ENCODE data around the gene RO60.

The RO60 gene

DNA sequence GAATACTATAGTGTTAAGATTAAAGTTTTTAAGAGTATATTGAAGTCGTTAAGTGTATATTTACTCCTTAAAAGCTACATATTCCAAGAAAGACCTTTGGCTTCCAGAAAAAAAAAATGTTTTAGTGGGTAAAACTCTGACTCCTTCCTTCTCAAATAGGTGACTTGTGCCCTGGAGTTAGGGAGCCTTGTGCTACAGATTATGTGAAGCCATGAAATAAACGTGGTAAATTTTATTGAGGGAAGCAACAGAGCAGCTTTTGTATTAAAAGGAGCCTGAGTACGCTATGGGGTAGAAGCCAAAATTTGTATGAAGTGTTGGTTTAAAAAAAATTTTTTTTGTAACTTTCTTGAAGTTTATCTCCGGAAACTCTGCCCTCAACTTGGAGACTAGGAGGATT, 994 bp downstream of the RO60 start:
- no peak for DNase-seq (ENCODE audit: low read depth in 1 of 2, low spot score in 1 of 2)

GRCh38 chr1:193060938-193061337, 1.5 kb downstream of the RO60 start:
- DNase-seq (ENCODE audit: low read depth in 1 of 2, low spot score in 1 of 2) = no peak

DNA sequence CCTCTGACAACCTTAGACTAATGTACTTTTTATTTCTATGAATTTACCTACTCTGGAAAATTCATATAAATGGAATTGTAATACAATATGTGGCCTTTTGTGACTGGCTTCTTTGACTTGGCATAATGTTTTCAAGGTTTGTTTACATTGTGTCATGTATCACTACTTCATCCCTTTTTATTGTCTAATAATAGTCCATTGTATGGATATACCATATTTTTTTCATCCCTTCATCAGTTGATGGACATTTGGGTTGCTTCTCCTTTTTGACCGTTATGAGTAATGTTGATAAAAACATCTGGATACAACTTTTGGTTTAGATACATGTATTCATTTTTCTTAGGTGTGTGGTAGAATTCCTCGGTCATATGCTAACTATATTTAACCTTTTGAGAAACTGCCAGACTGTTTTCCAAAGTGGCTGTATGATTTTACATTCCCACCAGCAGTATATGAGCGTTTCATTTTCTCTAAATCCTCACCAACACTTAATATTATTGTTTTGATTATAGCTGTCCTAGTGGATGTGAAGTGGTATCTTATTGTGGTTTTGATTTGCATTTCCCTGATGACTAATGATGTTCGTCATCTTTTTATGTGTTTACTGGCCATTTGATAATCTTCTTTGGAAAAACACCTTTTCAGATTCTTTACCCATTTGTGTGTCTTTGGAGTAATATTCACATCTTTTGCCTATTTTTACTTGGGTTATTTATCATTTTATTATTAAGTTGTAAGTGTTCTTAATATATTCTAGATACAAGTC, 3.5 kb downstream of the RO60 start:
- no peak for DNase-seq (ENCODE audit: low read depth in 1 of 2, low spot score in 1 of 2)

- no peak for DNase-seq (ENCODE audit: low read depth in 1 of 2, low spot score in 1 of 2)
Observed at GRCh38 chr1:193065954-193066353, 6.5 kb downstream of the RO60 start.

DNA sequence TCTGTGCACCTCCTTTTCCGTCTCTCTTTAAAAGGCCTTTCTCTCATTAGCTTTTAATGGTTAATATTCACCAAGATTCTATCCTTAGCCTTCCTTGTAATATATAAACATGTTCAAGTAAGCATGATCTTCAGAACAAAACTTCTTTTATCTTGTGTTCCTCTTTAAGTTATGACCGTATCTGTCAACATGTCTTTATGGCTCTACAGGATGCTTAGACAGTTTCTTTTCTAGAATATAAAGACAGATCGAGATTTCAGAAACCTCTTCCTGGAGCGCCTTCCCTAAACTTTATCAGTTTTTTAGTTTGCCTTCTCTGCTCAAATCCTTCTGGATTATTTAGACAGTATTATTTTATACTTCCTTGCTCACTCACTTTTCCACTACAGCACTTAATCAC, 7.2 kb downstream of the RO60 start:
- no peak for DNase-seq (ENCODE audit: low read depth in 1 of 2, low spot score in 1 of 2)

- no peak for DNase-seq (ENCODE audit: low read depth in 1 of 2, low spot score in 1 of 2)
Observed at GRCh38 chr1:193068013-193068412, 8.6 kb downstream of the RO60 start.

- no peak for DNase-seq (ENCODE audit: low read depth in 1 of 2, low spot score in 1 of 2)
Observed at GRCh38 chr1:193069748-193070385, 10.5 kb downstream of the RO60 start.

DNA sequence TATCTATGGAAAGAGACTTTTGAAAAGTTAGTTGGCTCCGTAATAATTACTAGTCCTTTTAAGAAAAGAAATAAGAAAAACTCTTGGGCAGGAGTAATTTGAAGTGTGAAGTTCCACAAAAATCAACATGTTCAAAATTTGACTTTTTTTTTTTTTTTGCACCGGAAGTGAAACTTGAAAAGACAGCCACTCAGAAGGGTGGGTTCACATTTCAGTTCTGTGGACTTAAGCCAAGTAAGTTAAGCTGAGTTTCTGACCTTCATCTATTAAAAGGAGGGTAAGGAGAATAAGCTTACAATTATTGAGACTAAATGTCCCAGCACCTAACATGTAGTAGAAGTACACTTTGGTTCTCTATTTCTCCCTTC, 11.0 kb downstream of the RO60 start:
- DNase-seq (ENCODE audit: low read depth in 1 of 2, low spot score in 1 of 2) = no peak

DNA sequence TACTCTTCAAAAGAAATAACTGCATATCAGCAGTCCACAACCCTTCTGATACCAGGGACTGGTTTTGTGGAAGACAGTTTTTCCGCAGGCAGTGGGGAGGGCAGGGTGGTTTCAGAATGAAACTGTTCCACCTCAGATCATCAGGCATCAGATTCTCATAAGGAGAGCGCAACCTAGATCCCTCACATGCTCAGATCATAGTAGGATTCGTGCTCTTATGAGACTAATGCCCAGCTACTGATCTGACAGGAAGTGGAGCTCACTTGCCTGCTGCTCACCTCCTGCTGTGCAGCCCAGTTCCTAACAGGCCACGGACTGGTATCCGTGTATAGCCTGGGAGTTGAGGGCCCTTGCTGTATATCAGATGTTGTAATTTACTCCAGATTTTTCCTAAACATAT, 11.5 kb downstream of the RO60 start:
- DNase-seq (ENCODE audit: low read depth in 1 of 2, low spot score in 1 of 2) = no peak

GRCh38 chr1:193077991-193078390, 18.6 kb downstream of the RO60 start:
- no peak for DNase-seq (ENCODE audit: low read depth in 1 of 2, low spot score in 1 of 2)

DNA sequence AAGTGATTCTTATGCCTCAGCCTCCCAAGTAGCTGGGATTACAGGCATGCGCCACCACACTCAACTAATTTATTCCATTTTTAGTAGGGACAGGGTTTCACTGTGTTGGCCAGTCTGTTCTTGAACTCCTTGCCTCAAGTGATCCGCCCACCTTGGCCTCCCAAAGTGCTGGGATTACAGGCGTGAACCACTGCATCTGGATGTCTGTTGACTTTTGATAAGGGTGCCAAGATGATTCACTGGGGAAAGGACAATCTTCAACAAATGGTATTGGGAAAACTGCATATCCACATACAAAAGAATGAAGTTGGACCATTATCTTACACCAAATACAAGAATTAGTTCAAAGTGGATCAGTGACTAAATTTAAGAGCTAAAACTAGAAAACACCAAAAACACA, 19.8 kb downstream of the RO60 start:
- no peak for DNase-seq (ENCODE audit: low read depth in 1 of 2, low spot score in 1 of 2)

DNA sequence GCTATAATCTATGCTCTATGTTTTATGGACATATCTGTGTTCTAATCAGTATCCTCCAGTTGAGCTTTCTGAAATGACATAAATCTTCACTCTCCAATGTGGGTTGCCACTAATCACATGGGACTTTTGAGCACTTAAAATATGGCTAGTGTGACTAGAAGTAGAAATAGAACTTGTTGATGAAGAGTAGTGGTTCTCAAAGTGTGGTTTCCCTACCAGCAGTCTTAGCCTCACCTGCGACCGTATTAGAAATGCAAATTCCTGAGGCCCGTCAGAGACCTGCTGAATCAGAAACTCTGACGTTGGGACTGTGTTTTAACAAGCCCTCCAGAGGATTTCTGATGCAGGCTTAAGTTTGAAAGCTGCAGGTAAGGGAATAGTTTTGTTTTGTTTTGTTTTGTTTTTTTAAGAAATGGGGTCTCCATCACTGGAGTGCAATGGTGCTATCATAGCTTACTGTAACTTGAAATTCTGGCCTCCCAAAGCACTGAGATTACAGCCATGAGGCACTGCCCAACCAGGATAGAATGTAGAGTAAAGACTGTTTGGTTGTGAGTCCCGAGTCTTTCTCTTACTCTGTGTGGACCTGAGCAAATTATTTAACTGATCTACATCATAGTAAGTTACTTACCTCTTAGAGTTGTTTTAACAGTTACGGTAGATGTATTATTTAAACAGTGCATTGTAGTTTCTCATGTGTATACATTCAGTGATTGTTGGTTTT, 24.1 kb downstream of the RO60 start:
- no peak for DNase-seq (ENCODE audit: low read depth in 1 of 2, low spot score in 1 of 2)

- DNase-seq (ENCODE audit: low read depth in 1 of 2, low spot score in 1 of 2) = no peak
Observed at GRCh38 chr1:193085263-193085662, 25.9 kb downstream of the RO60 start.

- DNase-seq (ENCODE audit: low read depth in 1 of 2, low spot score in 1 of 2) = no peak
Observed at GRCh38 chr1:193086342-193086741, 26.9 kb downstream of the RO60 start.

- DNase-seq (ENCODE audit: low read depth in 1 of 2, low spot score in 1 of 2) = no peak
Observed at GRCh38 chr1:193087893-193088292, 28.5 kb downstream of the RO60 start.

DNA sequence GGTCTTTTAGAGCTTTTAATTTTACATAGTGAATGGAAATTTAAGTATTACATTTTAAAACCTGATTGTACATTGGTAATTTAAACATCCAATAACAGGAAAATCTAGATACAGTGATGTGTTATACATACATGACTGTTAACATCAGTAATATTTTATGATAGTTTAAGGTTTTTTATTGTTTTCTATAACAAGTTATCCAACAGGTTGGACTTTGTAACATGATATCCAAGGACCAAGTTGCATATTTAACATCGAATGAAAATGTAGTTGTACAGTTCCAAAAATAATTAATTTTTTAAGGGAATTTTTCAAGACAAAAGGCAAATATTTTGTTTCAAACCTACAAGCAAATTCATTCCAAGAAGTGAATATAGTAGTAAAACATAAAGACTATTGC, 31.5 kb downstream of the RO60 start:
- no peak for DNase-seq (ENCODE audit: low read depth in 1 of 2, low spot score in 1 of 2)

DNA sequence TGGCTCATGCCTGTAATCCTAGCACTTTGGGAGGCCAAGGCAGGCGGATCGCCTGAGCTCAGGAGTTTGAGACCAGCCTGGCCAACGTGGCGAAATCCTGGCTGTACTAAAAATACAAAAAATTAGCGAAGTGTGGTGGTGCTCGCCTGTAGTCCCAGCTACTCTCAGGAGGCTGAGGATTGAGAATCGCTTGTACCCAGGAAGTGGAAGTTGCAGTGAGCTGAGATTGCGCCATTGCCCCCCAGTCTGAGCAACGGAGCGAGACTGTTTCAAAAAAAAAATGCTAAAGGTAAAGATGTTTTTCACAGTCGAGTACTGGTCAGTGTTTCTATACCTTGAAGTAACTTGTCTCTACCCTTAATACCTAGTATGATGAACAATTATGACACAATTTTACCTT, 34.7 kb downstream of the RO60 start:
- no peak for DNase-seq (ENCODE audit: low read depth in 1 of 2, low spot score in 1 of 2)

DNA sequence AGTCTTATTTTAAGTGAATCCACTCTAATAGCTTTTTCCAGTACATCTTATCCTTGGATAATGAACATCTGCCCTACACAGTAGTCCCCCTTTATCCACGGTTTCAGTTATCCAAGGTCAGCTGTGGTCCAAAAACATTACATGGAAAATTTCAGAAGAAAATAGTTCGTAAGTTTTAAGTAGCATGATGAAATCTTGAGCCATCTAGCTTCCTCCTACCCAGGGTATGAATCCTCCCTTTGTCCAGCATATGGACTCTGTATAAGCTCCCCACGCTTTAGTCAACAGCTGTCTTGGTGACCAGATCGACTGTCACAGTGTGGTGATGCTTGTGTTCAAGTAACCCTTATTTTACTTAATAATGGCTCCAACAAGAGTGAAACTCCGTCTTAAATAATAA, 43.2 kb downstream of the RO60 start:
- DNase-seq (ENCODE audit: low read depth in 1 of 2, low spot score in 1 of 2) = no peak

DNA sequence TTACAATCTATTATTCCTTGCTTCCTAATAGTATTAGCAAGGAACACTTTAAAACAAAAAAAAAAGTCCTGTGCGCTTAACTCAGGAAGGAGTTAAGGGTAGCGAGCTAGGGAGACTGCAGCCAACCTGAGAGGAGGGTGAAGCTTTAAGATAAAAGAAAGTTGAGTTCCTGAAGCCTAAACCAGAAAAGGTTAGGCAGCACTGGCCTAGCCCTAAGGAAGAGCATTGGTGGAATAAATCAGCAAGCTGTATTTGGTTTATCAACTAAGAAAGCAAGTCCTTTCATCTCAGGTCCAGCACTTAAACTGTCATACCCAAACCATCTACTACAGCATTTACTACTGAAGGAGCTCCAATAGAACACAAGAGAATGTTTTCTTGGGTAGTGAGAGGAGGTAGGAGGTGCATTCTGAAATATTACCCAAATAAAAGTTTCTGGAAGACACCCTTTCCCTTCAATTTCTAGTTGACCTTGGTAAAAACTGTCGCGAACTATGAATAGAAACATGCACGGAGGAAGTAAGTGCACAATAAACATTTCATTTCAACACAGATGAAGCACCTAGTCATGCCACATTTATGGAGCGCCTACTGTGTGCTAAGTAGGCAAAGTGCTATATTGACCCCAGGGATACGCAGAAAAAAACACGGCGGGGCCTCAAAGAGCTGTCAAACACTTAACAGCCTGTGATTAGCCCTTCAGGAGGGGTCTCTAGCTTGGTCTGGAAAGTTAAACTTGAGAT, 44.5 kb downstream of the RO60 start:
- no peak for DNase-seq (ENCODE audit: low read depth in 1 of 2, low spot score in 1 of 2)

GRCh38 chr1:193104502-193104906, 45.1 kb downstream of the RO60 start:
- peak in 1 of 2 donors; percentile 3 for DNase-seq (ENCODE audit: low read depth in 1 of 2, low spot score in 1 of 2)

DNA sequence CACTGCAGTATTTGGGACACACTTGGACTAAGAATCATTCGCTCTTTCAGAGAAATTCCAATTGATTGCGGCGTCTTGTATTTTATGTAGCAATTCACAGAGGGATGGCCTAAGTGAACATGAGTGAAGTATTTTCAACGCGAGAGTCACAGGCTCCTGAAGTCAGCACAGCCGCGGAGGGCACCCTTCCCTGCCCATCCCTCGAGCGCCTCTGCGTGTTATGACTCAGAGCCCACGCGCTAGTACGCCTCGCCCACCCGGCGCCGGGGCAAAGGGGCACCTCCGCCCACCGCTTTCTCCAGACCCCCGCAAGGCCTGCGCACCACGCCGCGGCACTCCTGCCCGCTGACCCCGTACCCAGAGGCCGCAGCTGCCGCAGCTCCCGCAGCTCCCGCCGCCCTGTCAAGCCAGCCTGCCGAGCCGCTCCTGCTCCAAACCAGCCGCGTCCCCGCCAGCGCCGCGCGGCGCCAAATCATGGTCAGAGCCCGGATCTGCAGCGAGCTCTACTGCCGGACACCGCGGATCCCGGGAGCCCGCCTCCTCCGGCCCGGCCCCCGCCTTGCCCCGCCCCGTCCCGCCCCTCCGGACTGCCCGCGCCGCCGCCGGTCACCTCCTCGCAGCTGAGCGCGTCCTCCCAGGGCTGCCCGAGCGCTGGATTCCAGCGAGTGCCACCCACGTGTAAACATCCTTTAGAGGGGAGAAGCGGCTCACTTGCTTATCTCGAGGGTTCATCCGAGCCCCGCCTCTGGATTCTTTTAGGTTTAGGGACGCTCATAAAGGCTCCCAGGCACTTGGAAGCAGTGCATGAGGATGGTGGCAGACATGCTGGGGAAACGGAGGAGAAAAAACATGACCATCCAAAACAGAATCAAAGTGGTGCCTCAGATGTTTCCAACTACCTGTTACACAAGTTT, 45.8 kb downstream of the RO60 start, which contains the start of gene GLRX2:
Gene GLRX2 (minus strand): TSS at position 508 of the 914 bp plus-strand sequence. CDS start 32 bp downstream, at position 476.
- peak; percentile 29 to 45 for DNase-seq (ENCODE audit: low read depth in 1 of 2, low spot score in 1 of 2)
